HepG2 (cell line): ENCODE results near the gene TMEM14A. TPM values are rescaled to one million over a fixed set of nuclear protein-coding genes. Genes with fewer than 3 reads are reported as not detected.

ENCODE experiments used
- AHDC1 ChIP-seq: sonication (generic); formaldehyde crosslinking; IDR thresholded peaks from 2 replicates; pipeline ENCODE4 v1.5.1; 2020; ENCODE audit warnings: mild to moderate bottlenecking, missing genetic modification reagents, borderline replicate concordance
- CBX1 ChIP-seq: IDR thresholded peaks from one replicate; pipeline ENCODE4 v1.6.1; 2016; ENCODE audit warnings: antibody characterized with exemption, low read depth
- E2F5 ChIP-seq: sonication (generic); formaldehyde crosslinking; conservative IDR thresholded peaks from 2 replicates; pipeline ENCODE4 v1.4.0; 2020; ENCODE audit warnings: missing genetic modification reagents
- FOXP4 ChIP-seq: sonication (generic); formaldehyde crosslinking; IDR thresholded peaks from 2 replicates; pipeline ENCODE4 v1.4.0; 2020; ENCODE audit warnings: missing genetic modification reagents
- HNRNPL ChIP-seq: fragments of 200-400 bp; formaldehyde crosslinking; IDR thresholded peaks from 2 replicates; pipeline ENCODE4 v1.6.1; 2017; ENCODE audit warnings: mild to moderate bottlenecking, low read depth, low read length
- KDM1A ChIP-seq: IDR thresholded peaks from 2 replicates; pipeline ENCODE4 v1.6.1; 2016; ENCODE audit warnings: missing compliant biosample characterization
- LBX2 ChIP-seq: sonication (generic); formaldehyde crosslinking; IDR thresholded peaks from 2 replicates; pipeline ENCODE4 v1.5.0; 2020; ENCODE audit warnings: missing genetic modification reagents, mild to moderate bottlenecking, borderline replicate concordance
- NR2F6 ChIP-seq, 2 experiments: IDR thresholded peaks; 2 replicates each; pipeline ENCODE4 v1.6.1; 2016; ENCODE audit warnings: antibody characterized with exemption in 1 of 2, mild to moderate bottlenecking in 1 of 2
- NR3C1 ChIP-seq: sonication (generic); formaldehyde crosslinking; IDR thresholded peaks from 2 replicates; pipeline ENCODE4 v1.4.0; 2020; ENCODE audit warnings: missing genetic modification reagents
- PLSCR1 ChIP-seq: sonication (generic); formaldehyde crosslinking; IDR thresholded peaks from 2 replicates; pipeline ENCODE4 v1.5.0; 2020; ENCODE audit warnings: missing genetic modification reagents, mild to moderate bottlenecking, borderline replicate concordance
- TFDP1 ChIP-seq: IDR thresholded peaks from 2 replicates; pipeline ENCODE4 v1.6.1; 2016; ENCODE audit warnings: missing compliant biosample characterization, missing genetic modification reagents, borderline replicate concordance
- THRA ChIP-seq: sonication (generic); formaldehyde crosslinking; IDR thresholded peaks from 2 replicates; pipeline ENCODE4 v1.4.0; 2020; ENCODE audit warnings: missing genetic modification reagents, borderline replicate concordance
- ZFP36 ChIP-seq: fragments of 150-350 bp; IDR thresholded peaks from 2 replicates; pipeline ENCODE4 v1.6.1; 2018; ENCODE audit warnings: borderline replicate concordance, low read length, low read depth; ENCODE audit not compliant: partially characterized antibody
- ZFY ChIP-seq: sonication (generic); formaldehyde crosslinking; IDR thresholded peaks from 2 replicates; pipeline ENCODE4 v1.4.0; 2020; ENCODE audit warnings: missing genetic modification reagents
- ZNF3 ChIP-seq: IDR thresholded peaks from 2 replicates; pipeline ENCODE4 v1.7.0; 2017; ENCODE audit warnings: inconsistent platforms
- ZNF557 ChIP-seq: sonication (generic); formaldehyde crosslinking; IDR thresholded peaks from 2 replicates; pipeline ENCODE4 v1.4.0; 2020; ENCODE audit warnings: missing genetic modification reagents
- ZNF614 ChIP-seq: IDR thresholded peaks from 2 replicates; pipeline ENCODE4 v1.6.1; 2018; ENCODE audit warnings: missing biosample characterization, missing genetic modification reagents, inconsistent platforms, borderline replicate concordance
- ZNF644 ChIP-seq: IDR thresholded peaks from 2 replicates; pipeline ENCODE4 v1.6.1; 2016; ENCODE audit warnings: low read depth
- polyA plus RNA-seq, 8 experiments: library from polyadenylated mRNA; depleted of rRNA in 3 of 8; stranded (reverse) in 7 of 8; unstranded in 1 of 8; fragments of >200 nt; fragmentation: Illumina TruSeq in 4 of 8; extraction: Trizol in 4 of 8; gene quantifications; 2 replicates each; pipeline versions ENCODE4 v1.2.1 to v1.2.3, GENCODE V29; 2011 to 2016; ENCODE audit warnings: low read depth in 4 of 8, missing spikeins in 1 of 8, mixed read lengths in 1 of 8; ENCODE audit not compliant: insufficient read depth in 1 of 8
- total RNA-seq, 5 experiments: library from RNA; depleted of rRNA; stranded (reverse); fragments of >200 nt; fragmentation: Illumina TruSeq; extraction: Trizol; gene quantifications; 2 replicates each; pipeline ENCODE4 v1.2.3, GENCODE V29; 2016; ENCODE audit warnings: low read depth in 1 of 5

TMEM14A gene
- total and polyA plus RNA-seq, 2 of the 13 experiments (the other 11 are each of a cell fraction or from before 2014, with no cell fraction given), result 24.6 to 73.7 TPM

GRCh38 chr6:52640170-52640569, 30.7 kb upstream of the TMEM14A start (continued):
- TF ChIP-seq E2F5 (CRISPR knock-in tag) (no peak), NR3C1 (CRISPR knock-in tag) (no peak), ZNF3 (CRISPR knock-in tag) (no peak), ZNF557 (CRISPR knock-in tag) (0 out of 2 replicates have a peak, but pooled peaks have one; percentile 25), AHDC1 (no peak; the same call in 1 of the 2 replicates), FOXP4 (CRISPR knock-in tag) (0 out of 2 replicates have a peak, but pooled peaks have one; percentile 28), KDM1A (CRISPR knock-in tag) (no peak), PLSCR1 (CRISPR knock-in tag) (no peak), CBX1 (no peak), ZNF614 (CRISPR knock-in tag) (peak; percentile 37; the same call in 1 of the 2 replicates), NR2F6 (IDR thresholded peaks at IDR 0.05) (no peak), NR2F6 (CRISPR knock-in tag; IDR thresholded peaks at IDR 0.05) (no peak), THRA (CRISPR knock-in tag) (no peak), TFDP1 (CRISPR knock-in tag) (peak; percentile 78; the same call in 1 of the 2 replicates), ZFY (CRISPR knock-in tag) (peak; percentile 37; the same call in 1 of the 2 replicates), ZFP36 (no peak), HNRNPL (no peak), LBX2 (CRISPR knock-in tag) (no peak), ZNF644 (CRISPR knock-in tag) (0 out of 2 replicates have a peak, but pooled peaks have one; percentile 41)
